ENCODE measurements around the gene MED12L.

MED12L gene

GRCh38 chr3:151144016-151144415, 58.6 kb downstream of the MED12L start:
- Mint-ChIP-seq H3K4me3 (no peak overlapping the region), H3K27ac (no peak overlapping the region), H3K36me3 (ENCODE audit: low read depth) (no peaks in the 10 kb centered on the region), H3K4me1 (ENCODE audit: low read depth) (no peaks in the 10 kb centered on the region), H3K27me3 (peaks cover 8% of the 10 kb centered on the region), H3K9me3 (no peaks in the 10 kb centered on the region)
- no peak for DNase-seq

- Mint-ChIP-seq H3K27me3 (peaks cover 8% of the 10 kb centered on the region), H3K36me3 (ENCODE audit: low read depth) (no peaks in the 10 kb centered on the region), H3K27ac (no peak overlapping the region)
Observed at GRCh38 chr3:151144760-151145159, 59.3 kb downstream of the MED12L start.

GRCh38 chr3:151145713-151146070, 60.2 kb downstream of the MED12L start:
- Mint-ChIP-seq H3K9me3 (no peaks in the 10 kb centered on the region), H3K4me1 (ENCODE audit: low read depth) (no peaks in the 10 kb centered on the region), H3K36me3 (ENCODE audit: low read depth) (no peaks in the 10 kb centered on the region), H3K27ac (no peak overlapping the region), H3K27me3 (peaks cover 8% of the 10 kb centered on the region), H3K4me3 (no peak overlapping the region)
- no peak for DNase-seq

More at GRCh38 chr3:151144760-151145159, 59.3 kb downstream of the MED12L start:
- no peak for DNase-seq
- Mint-ChIP-seq H3K9me3 (no peaks in the 10 kb centered on the region), H3K4me3 (no peak overlapping the region), H3K4me1 (ENCODE audit: low read depth) (no peaks in the 10 kb centered on the region)

- no peaks in the 10 kb centered on the region for H3K4me1 Mint-ChIP-seq (ENCODE audit: low read depth)
- H3K4me3 Mint-ChIP-seq: no peak overlapping the region
- H3K9me3 Mint-ChIP-seq: no peaks in the 10 kb centered on the region
- peaks cover 8% of the 10 kb centered on the region for H3K27me3 Mint-ChIP-seq
- H3K36me3 Mint-ChIP-seq (ENCODE audit: low read depth): no peaks in the 10 kb centered on the region
- H3K27ac Mint-ChIP-seq: no peak overlapping the region
- DNase-seq: peak; percentile 60
Observed at GRCh38 chr3:151146071-151146730, 60.7 kb downstream of the MED12L start.

- Mint-ChIP-seq H3K4me1 (ENCODE audit: low read depth) (no peaks in the 10 kb centered on the region), H3K9me3 (no peaks in the 10 kb centered on the region), H3K27me3 (peaks cover 8% of the 10 kb centered on the region), H3K27ac (no peak overlapping the region), H3K36me3 (ENCODE audit: low read depth) (no peaks in the 10 kb centered on the region), H3K4me3 (no peak overlapping the region)
- DNase-seq: no peak
Observed at GRCh38 chr3:151146731-151147091, 61.2 kb downstream of the MED12L start.

- DNase-seq: no peak
- no peak overlapping the region for H3K4me3 Mint-ChIP-seq
- no peak overlapping the region for H3K27ac Mint-ChIP-seq
- H3K36me3 Mint-ChIP-seq (ENCODE audit: low read depth): no peaks in the 10 kb centered on the region
- no peaks in the 10 kb centered on the region for H3K9me3 Mint-ChIP-seq
- no peaks in the 10 kb centered on the region for H3K4me1 Mint-ChIP-seq (ENCODE audit: low read depth)
- peaks cover 8% of the 10 kb centered on the region for H3K27me3 Mint-ChIP-seq
Observed at GRCh38 chr3:151147299-151147698, 61.8 kb downstream of the MED12L start.

- H3K4me3 Mint-ChIP-seq: no peak overlapping the region
- H3K4me1 Mint-ChIP-seq (ENCODE audit: low read depth): peaks cover 2% of the 10 kb centered on the region
- H3K27ac Mint-ChIP-seq: no peak overlapping the region
- no peak for DNase-seq
- H3K9me3 Mint-ChIP-seq: no peaks in the 10 kb centered on the region
- no peaks in the 10 kb centered on the region for H3K27me3 Mint-ChIP-seq
- H3K36me3 Mint-ChIP-seq (ENCODE audit: low read depth): no peaks in the 10 kb centered on the region
Observed at GRCh38 chr3:151152455-151153079, 67.1 kb downstream of the MED12L start.

- Mint-ChIP-seq H3K4me3 (no peak overlapping the region), H3K9me3 (no peaks in the 10 kb centered on the region), H3K27me3 (no peaks in the 10 kb centered on the region), H3K4me1 (ENCODE audit: low read depth) (peaks cover 2% of the 10 kb centered on the region), H3K36me3 (ENCODE audit: low read depth) (no peaks in the 10 kb centered on the region), H3K27ac (no peak overlapping the region)
- DNase-seq: no peak
Observed at GRCh38 chr3:151154566-151154965, 69.1 kb downstream of the MED12L start.

GRCh38 chr3:151155409-151156128, 70.1 kb downstream of the MED12L start:
- Mint-ChIP-seq H3K9me3 (no peaks in the 10 kb centered on the region), H3K27me3 (no peaks in the 10 kb centered on the region), H3K36me3 (ENCODE audit: low read depth) (no peaks in the 10 kb centered on the region), H3K27ac (no peak overlapping the region), H3K4me3 (no peak overlapping the region), H3K4me1 (ENCODE audit: low read depth) (peaks cover 2% of the 10 kb centered on the region)
- DNase-seq: no peak

- Mint-ChIP-seq H3K4me3 (no peak overlapping the region), H3K4me1 (ENCODE audit: low read depth) (peaks cover 2% of the 10 kb centered on the region), H3K36me3 (ENCODE audit: low read depth) (no peaks in the 10 kb centered on the region), H3K9me3 (no peaks in the 10 kb centered on the region), H3K27me3 (no peaks in the 10 kb centered on the region), H3K27ac (no peak overlapping the region)
- no peak for DNase-seq
Observed at GRCh38 chr3:151156618-151157216, 71.3 kb downstream of the MED12L start.

GRCh38 chr3:151159806-151160205, 74.3 kb downstream of the MED12L start:
- Mint-ChIP-seq H3K36me3 (ENCODE audit: low read depth) (no peaks in the 10 kb centered on the region), H3K27ac (no peak overlapping the region), H3K4me1 (ENCODE audit: low read depth) (peaks cover 2% of the 10 kb centered on the region), H3K4me3 (no peak overlapping the region), H3K27me3 (no peaks in the 10 kb centered on the region), H3K9me3 (no peaks in the 10 kb centered on the region)
- no peak for DNase-seq

GRCh38 chr3:151165226-151165625, 79.8 kb downstream of the MED12L start:
- no peak overlapping the region for H3K27ac Mint-ChIP-seq
- no peak overlapping the region for H3K4me3 Mint-ChIP-seq
- H3K36me3 Mint-ChIP-seq (ENCODE audit: low read depth): no peaks in the 10 kb centered on the region
- no peaks in the 10 kb centered on the region for H3K9me3 Mint-ChIP-seq
- H3K4me1 Mint-ChIP-seq (ENCODE audit: low read depth): peaks cover 20% of the 10 kb centered on the region
- no peaks in the 10 kb centered on the region for H3K27me3 Mint-ChIP-seq
- DNase-seq: no peak

GRCh38 chr3:151166161-151166560, 80.7 kb downstream of the MED12L start:
- no peaks in the 10 kb centered on the region for H3K27me3 Mint-ChIP-seq
- no peaks in the 10 kb centered on the region for H3K9me3 Mint-ChIP-seq
- no peak for DNase-seq
- no peak overlapping the region for H3K27ac Mint-ChIP-seq
- H3K4me3 Mint-ChIP-seq: no peak overlapping the region
- peaks cover 29% of the 10 kb centered on the region for H3K4me1 Mint-ChIP-seq (ENCODE audit: low read depth)
- no peaks in the 10 kb centered on the region for H3K36me3 Mint-ChIP-seq (ENCODE audit: low read depth)

- DNase-seq: peak; percentile 85
- no peaks in the 10 kb centered on the region for H3K27me3 Mint-ChIP-seq
- no peak overlapping the region for H3K4me3 Mint-ChIP-seq
- H3K27ac Mint-ChIP-seq: peak overlapping the region; percentile 33
- H3K4me1 Mint-ChIP-seq (ENCODE audit: low read depth): peaks cover 46% of the 10 kb centered on the region
- no peaks in the 10 kb centered on the region for H3K9me3 Mint-ChIP-seq
- H3K36me3 Mint-ChIP-seq (ENCODE audit: low read depth): no peaks in the 10 kb centered on the region
Observed at GRCh38 chr3:151168269-151169094, 83.0 kb downstream of the MED12L start.
